Esophagus mucosa (tissue), 1 donor: ENCODE results near the gene GJA8. TPM values are rescaled to one million over a fixed set of nuclear protein-coding genes. Genes with fewer than 3 reads are reported as not detected.
A peak's percentile ranks its signal among the peaks of the same experiment; 100 is the strongest.
"Not testable (repeated sequence)": the region's sequence is repeated elsewhere in the genome, so short reads cannot be mapped to it uniquely, and the experiment has no call there.

Experiments
- ATAC-seq: fragments of 200-7000 bp; cut with Tn5 transposase; one replicate; pipeline ENCODE4 v1.9.1; 2020
- total RNA-seq: library from RNA; stranded (reverse); gene quantifications from one replicate; pipeline ENCODE4 v1.2.4, GENCODE V29; 2023
- donor health status: DM: yes; HTN: yes; CAD: no.

Gene GJA8
- total RNA-seq, 1 donor from 2014 or later: not detected

GRCh38 chr1:147928236-147929132 lies 25.9 kb downstream of the GJA8 start, which contains the start of gene GPR89B:
TSS of gene GPR89B (plus strand) at chr1:147928420. CDS start at chr1:147928537, 117 bp downstream.
- peak; percentile 99 for ATAC-seq

GRCh38 chr1:147931137-147931536 lies 28.5 kb downstream of the GJA8 start:
- ATAC-seq: not testable (repeated sequence)

- ATAC-seq: not testable (repeated sequence)
These were observed 32.7 kb downstream of the GJA8 start for GRCh38 chr1:147935296-147935695.

GRCh38 chr1:147940456-147940855 lies 37.9 kb downstream of the GJA8 start:
- not testable (repeated sequence) for ATAC-seq

GRCh38 chr1:147942563-147942962 lies 40.0 kb downstream of the GJA8 start:
- ATAC-seq: not testable (repeated sequence)

GRCh38 chr1:147949517-147949916 lies 46.9 kb downstream of the GJA8 start:
- ATAC-seq: not testable (repeated sequence)

Other genes starting within 250 kb of the GJA8 start
- 14.3 TPM for gene ACP6, start 232.3 kb upstream of the GJA8 start, total RNA-seq
- gene GJA5, start 142.2 kb upstream of the GJA8 start, total RNA-seq: 0.84 TPM
- gene GPR89B, start 25.6 kb downstream of the GJA8 start, total RNA-seq: 6.8 TPM
- gene NBPF11, start 249.5 kb downstream of the GJA8 start, total RNA-seq: 5.2 TPM